Skeletal muscle tissue (tissue), 4 donors: ENCODE data around the gene MYLK4. TPM values are rescaled to one million over a fixed set of nuclear protein-coding genes. Genes with fewer than 3 reads are reported as not detected.

Source experiments
- H3K27ac ChIP-seq: one replicate; pipeline ENCODE4 v1.7.0; 2013; ENCODE audit warnings: mild to moderate bottlenecking, low read depth, low read length, inconsistent platforms
- H3K27me3 ChIP-seq, 3 donors: one replicate each; pipeline ENCODE4 v1.7.0; 2013; ENCODE audit warnings: low read length in 3 of 3; ENCODE audit not compliant: control insufficient read depth in 3 of 3, insufficient read depth in 3 of 3
- H3K36me3 ChIP-seq, 3 donors: one replicate each; pipeline ENCODE4 v1.7.0; 2013; ENCODE audit warnings: low read length in 3 of 3; ENCODE audit not compliant: control insufficient read depth in 3 of 3, insufficient read depth in 3 of 3
- H3K4me1 ChIP-seq, 3 donors: one replicate each; pipeline ENCODE4 v1.7.0; 2013; ENCODE audit warnings: low read length in 3 of 3, mild to moderate bottlenecking in 3 of 3; ENCODE audit not compliant: control insufficient read depth in 3 of 3, insufficient read depth in 3 of 3
- H3K4me3 ChIP-seq, 3 donors: one replicate each; pipeline ENCODE4 v1.7.0; 2013; ENCODE audit warnings: low read length in 3 of 3
- H3K9ac ChIP-seq, 3 donors: one replicate each; pipeline ENCODE4 v1.7.0; 2013; ENCODE audit warnings: low read length in 3 of 3, mild to moderate bottlenecking in 3 of 3, moderate library complexity in 2 of 3, low read depth in 1 of 3
- H3K9me3 ChIP-seq, 3 donors: one replicate each; pipeline ENCODE4 v1.7.0; 2013; ENCODE audit warnings: low read length in 3 of 3; ENCODE audit not compliant: control insufficient read depth in 3 of 3
- total RNA-seq: library from RNA; depleted of rRNA; stranded (reverse); fragments of >200 nt; gene quantifications from one replicate; pipeline ENCODE4 v1.2.3, GENCODE V29; 2014
- donor health status: Osteomylitis.

MYLK4 gene
- total RNA-seq, 1 donor from 2014 or later: 5.7 TPM

DNA sequence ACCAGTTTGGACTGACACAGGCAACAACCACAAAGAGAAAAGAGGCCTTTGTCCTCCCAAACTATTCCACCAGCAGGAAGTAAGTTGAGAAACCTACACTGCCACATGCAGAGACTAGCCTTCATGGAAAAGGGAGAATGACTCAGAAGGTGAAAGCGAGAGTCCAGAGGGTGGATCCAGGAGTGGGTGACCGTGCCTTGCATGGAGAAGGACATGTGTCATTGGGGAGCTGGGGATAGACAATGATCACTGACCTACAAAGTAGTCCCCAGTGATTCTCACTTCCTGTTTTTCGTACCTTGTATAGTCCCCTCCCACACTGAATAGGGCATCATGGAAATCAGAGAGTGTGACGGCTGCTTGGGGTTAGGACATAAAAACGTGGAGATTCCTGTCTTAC lies 91.9 kb downstream of the MYLK4 start:
- Histone ChIP-seq H3K36me3 (no peaks in the 10 kb centered on the region), H3K4me1 (peaks cover 6 to 16% (median 9%) of the 10 kb centered on the region in 3 donors), H3K9me3 (no peaks in the 10 kb centered on the region), H3K27me3 (no peaks in the 10 kb centered on the region), H3K27ac (no peak overlapping the region), H3K9ac (no peak overlapping the region), H3K4me3 (no peak overlapping the region)

DNA sequence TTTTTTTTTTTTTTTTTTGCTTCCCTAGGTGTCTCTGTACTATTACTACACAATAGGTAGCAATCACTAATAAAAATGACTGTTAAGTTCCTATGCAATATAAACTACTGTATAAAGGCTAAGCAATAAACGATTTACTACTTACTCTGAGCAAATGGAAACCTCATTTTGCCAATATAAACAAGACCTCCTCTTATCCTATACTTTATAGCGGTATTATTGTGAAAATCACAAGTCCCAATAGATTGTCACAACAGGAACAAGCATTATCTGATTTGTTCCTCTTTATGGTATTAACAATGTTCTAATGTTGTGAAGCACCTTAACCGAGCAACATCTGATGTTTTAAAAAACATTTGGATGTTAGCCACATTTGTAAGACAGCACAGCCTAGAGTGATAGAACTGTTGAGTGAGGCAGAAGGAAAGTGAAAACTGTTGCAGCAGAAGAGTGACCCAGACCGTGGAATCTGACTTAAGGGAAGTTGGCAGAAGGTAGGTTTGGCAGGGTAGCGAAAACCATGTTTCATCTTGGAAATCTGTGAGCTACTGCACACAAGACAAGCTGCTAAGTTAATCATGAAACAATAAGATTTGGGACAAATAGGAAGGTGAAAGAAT lies 94.2 kb downstream of the MYLK4 start:
- no peaks in the 10 kb centered on the region for H3K36me3 ChIP-seq
- H3K4me3 ChIP-seq: no peak overlapping the region
- no peak overlapping the region for H3K9ac ChIP-seq
- peaks cover 6 to 10% (median 8%) of the 10 kb centered on the region in 3 donors for H3K4me1 ChIP-seq
- no peaks in the 10 kb centered on the region for H3K9me3 ChIP-seq
- no peak overlapping the region for H3K27ac ChIP-seq
- H3K27me3 ChIP-seq: no peaks in the 10 kb centered on the region

DNA sequence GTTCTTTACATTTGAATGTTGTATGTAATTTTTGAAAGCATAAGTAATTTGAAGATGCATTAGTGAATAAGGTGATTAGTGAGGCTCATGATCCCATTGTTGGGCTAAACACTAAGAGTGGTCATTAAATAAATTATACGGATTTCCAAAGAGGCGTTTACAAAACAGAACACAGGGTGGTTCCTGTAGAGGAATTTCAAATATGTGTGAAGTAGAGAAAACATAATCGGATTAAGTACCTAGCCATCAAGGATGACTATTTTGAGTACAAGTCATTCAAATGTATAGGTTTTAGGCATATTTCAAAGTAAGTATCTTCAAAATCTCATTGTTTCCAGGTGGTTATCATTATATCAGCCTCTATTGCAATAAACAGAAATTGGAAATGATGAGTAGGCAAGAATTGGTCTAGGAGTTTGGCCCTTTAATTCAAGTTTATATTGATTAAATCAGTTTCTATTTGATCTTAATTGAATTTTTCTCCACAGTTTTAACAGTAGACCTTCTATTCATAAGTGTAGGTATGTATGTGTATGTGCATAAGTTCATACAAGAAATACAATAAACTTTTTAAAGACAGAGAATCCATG lies 94.8 kb downstream of the MYLK4 start:
- peaks cover 3 to 6% (median 4%) of the 10 kb centered on the region in 3 donors for H3K4me1 ChIP-seq
- H3K27ac ChIP-seq: no peak overlapping the region
- no peaks in the 10 kb centered on the region for H3K36me3 ChIP-seq
- H3K4me3 ChIP-seq: no peak overlapping the region
- no peaks in the 10 kb centered on the region for H3K9me3 ChIP-seq
- no peaks in the 10 kb centered on the region for H3K27me3 ChIP-seq
- no peak overlapping the region for H3K9ac ChIP-seq

GRCh38 chr6:2653369-2654032 lies 97.2 kb downstream of the MYLK4 start:
- Histone ChIP-seq H3K9me3 (no peaks in the 10 kb centered on the region), H3K36me3 (no peaks in the 10 kb centered on the region), H3K4me3 (no peak overlapping the region), H3K27ac (no peak overlapping the region), H3K9ac (no peak overlapping the region), H3K4me1 (peaks cover 0 to 2% (median 0%) of the 10 kb centered on the region in 3 donors), H3K27me3 (no peaks in the 10 kb centered on the region)

DNA sequence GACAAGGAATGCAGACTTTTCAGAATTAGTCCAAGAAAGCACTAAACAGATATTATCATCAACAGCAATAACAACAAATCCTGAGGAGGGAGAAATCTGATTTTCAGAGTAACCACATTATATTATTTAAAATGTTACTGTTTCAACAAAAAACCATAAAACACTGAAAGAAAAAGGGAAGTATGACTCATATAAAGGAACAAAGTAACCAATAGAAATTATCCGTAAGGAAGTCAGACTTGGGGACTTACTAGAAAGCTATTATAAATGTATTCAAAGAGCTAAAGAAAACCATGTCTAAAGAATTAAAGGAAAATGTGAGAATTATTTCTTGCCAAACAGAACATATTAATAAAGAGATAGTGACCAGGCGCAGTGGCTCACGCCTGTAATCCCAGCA lies 98.1 kb downstream of the MYLK4 start:
- Histone ChIP-seq H3K9me3 (no peaks in the 10 kb centered on the region), H3K4me1 (peaks cover 0 to 2% (median 0%) of the 10 kb centered on the region in 3 donors), H3K36me3 (no peaks in the 10 kb centered on the region), H3K9ac (no peak overlapping the region), H3K4me3 (no peak overlapping the region), H3K27ac (no peak overlapping the region), H3K27me3 (no peaks in the 10 kb centered on the region)

DNA sequence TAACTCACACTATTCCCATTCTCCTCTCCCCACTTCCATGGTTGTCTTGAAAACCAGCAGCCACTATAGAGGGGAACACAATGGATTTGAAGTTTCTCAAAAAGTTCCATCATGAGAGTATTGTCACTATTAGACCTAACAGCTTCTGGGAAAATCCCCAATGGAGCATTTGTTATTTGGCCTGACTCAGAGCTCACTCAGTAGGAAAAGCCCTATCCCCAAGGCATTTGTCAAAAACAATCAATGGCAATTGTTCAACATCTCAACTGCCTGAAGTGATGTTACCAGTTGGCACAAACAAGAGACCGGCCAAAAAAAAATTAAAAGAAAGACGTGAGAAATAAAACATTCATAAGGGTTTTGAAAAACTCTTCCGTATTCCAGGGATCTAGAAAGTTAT lies 98.8 kb downstream of the MYLK4 start:
- H3K4me1 ChIP-seq: peaks cover 0 to 2% (median 0%) of the 10 kb centered on the region in 3 donors
- H3K9ac ChIP-seq: no peak overlapping the region
- H3K36me3 ChIP-seq: no peaks in the 10 kb centered on the region
- H3K27me3 ChIP-seq: no peaks in the 10 kb centered on the region
- no peak overlapping the region for H3K4me3 ChIP-seq
- H3K9me3 ChIP-seq: no peaks in the 10 kb centered on the region
- no peak overlapping the region for H3K27ac ChIP-seq

- Histone ChIP-seq H3K4me1 (no peaks in the 10 kb centered on the region), H3K27me3 (no peaks in the 10 kb centered on the region), H3K9me3 (no peaks in the 10 kb centered on the region), H3K27ac (no peak overlapping the region), H3K36me3 (no peaks in the 10 kb centered on the region), H3K9ac (no peak overlapping the region), H3K4me3 (no peak overlapping the region)
These were observed 99.2 kb downstream of the MYLK4 start for GRCh38 chr6:2651536-2651935.

GRCh38 chr6:2646346-2646745 lies 104.4 kb downstream of the MYLK4 start:
- no peak overlapping the region for H3K9ac ChIP-seq
- no peak overlapping the region for H3K4me3 ChIP-seq
- H3K27ac ChIP-seq: no peak overlapping the region
- H3K4me1 ChIP-seq: peaks cover 0 to 9% (median 2%) of the 10 kb centered on the region in 3 donors
- no peaks in the 10 kb centered on the region for H3K36me3 ChIP-seq
- no peaks in the 10 kb centered on the region for H3K9me3 ChIP-seq
- H3K27me3 ChIP-seq: peaks cover 0 to 9% (median 0%) of the 10 kb centered on the region in 3 donors

GRCh38 chr6:2643935-2644539 lies 106.7 kb downstream of the MYLK4 start:
- no peak overlapping the region for H3K27ac ChIP-seq
- no peaks in the 10 kb centered on the region for H3K9me3 ChIP-seq
- H3K36me3 ChIP-seq: no peaks in the 10 kb centered on the region
- no peak overlapping the region for H3K4me3 ChIP-seq
- peaks cover 7 to 15% (median 12%) of the 10 kb centered on the region in 3 donors for H3K4me1 ChIP-seq
- no peak overlapping the region for H3K9ac ChIP-seq
- peaks cover 0 to 9% (median 0%) of the 10 kb centered on the region in 3 donors for H3K27me3 ChIP-seq

DNA sequence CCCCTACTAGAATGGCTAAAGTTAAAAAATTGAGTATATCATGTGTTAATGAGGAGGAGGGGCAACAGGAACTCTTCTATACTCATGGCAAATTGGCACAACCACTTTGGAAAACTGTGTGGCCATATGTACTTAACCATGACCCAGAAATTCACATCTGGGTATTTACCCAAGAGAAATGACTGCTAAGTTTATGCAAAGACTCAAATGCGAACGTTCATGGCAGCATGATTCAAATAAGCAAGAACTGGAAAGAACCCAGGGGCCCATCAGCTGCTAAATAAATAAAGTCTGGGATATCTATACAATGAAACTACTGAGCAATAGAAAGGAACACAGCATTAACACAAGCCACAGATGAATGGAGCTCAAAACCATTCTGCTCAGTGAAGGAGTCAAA lies 107.6 kb downstream of the MYLK4 start:
- H3K36me3 ChIP-seq: no peaks in the 10 kb centered on the region
- H3K9ac ChIP-seq: no peak overlapping the region
- no peak overlapping the region for H3K4me3 ChIP-seq
- no peak overlapping the region for H3K27ac ChIP-seq
- H3K4me1 ChIP-seq: peaks cover 7 to 15% (median 12%) of the 10 kb centered on the region in 3 donors
- no peaks in the 10 kb centered on the region for H3K9me3 ChIP-seq
- H3K27me3 ChIP-seq: peaks cover 0 to 9% (median 0%) of the 10 kb centered on the region in 3 donors
